ENCODE results near the gene LPP.
"Not testable (repeated sequence)": the region's sequence is repeated elsewhere in the genome, so short reads cannot be mapped to it uniquely, and the experiment has no call there.

LPP gene

GRCh38 chr3:188401244-188401993 lies 247.5 kb downstream of the LPP start:
- no peak for DNase-seq (ENCODE audit: low read depth)

- DNase-seq (ENCODE audit: low read depth), result no peak
Observed at GRCh38 chr3:188402229-188402628, 248.3 kb downstream of the LPP start.

DNA sequence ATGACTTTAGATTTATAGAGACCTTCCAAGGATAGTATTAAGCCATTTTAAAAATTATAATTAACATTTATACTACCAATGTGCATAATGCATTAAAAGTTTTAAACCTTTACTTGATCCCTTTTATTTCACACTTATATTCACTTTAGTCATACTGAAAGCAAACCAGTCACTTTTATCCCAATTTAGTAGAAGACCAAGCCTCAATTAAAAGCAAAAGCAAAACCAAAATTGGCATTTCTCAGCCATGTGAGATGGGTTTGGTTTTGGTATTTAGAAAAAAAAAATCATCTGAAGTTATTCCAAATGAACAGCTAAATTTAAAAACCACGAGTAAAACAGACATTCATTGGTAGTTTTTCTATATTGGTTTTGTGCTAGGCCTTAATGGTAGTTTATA lies 249.4 kb downstream of the LPP start:
- DNase-seq (ENCODE audit: low read depth), result no peak

DNA sequence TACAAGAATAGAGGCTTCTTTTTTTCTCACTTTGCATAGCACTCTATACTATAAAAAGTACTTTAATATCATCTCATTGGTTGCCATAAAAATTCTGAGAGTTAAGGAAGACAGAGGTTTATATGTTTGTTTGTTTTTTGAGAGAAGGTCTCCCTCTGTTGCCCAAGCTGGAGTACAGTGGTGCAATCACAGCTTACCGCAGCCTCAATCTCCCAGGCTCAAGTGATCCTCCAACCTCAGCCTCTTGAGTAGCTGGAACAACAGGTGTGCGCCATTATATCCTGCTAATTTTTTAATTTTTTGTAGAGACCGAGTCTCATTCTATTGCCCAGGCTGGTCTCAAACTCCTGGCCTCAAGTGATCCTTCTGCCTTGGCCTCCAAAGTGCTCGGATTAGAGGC lies 250.2 kb downstream of the LPP start:
- no peak for DNase-seq (ENCODE audit: low read depth)

GRCh38 chr3:188404701-188405100 lies 250.7 kb downstream of the LPP start:
- no peak for DNase-seq (ENCODE audit: low read depth)

DNA sequence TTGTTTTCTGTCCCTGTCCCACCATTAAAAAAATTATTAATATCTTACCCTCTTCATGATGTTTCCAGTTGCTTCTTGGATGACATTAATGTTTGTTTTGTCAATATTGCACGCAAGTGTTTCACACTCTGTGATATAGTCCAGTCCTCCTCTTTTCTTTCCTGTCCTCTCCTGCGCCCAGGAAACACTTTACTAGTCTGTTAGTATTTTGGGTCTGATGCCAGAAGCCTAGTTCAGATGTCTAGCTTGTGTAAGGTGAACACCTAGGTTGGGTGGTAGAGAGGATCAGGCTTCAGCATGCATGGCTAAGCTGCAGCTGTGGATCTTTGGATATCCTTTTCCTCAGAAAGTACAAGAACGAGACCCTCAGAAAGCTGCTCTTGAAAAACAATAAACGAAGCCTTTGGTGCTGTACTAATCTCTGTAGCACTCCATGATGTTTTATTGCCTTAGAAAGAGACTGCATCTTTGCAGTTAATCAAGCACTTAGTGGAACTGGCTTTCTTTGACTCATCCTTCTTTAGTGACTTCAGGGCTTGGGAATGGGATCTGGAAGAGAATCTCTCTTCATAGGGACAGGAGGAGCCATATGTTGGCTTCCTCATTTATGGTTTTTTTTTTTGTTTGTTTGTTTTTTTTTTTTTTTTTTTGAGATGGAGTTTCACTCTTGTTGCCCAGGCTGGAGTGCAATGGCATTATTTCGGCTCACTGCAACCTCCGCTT lies 253.4 kb downstream of the LPP start:
- DNase-seq (ENCODE audit: low read depth), result no peak

GRCh38 chr3:188408831-188409230 lies 254.9 kb downstream of the LPP start:
- DNase-seq (ENCODE audit: low read depth), result no peak

DNA sequence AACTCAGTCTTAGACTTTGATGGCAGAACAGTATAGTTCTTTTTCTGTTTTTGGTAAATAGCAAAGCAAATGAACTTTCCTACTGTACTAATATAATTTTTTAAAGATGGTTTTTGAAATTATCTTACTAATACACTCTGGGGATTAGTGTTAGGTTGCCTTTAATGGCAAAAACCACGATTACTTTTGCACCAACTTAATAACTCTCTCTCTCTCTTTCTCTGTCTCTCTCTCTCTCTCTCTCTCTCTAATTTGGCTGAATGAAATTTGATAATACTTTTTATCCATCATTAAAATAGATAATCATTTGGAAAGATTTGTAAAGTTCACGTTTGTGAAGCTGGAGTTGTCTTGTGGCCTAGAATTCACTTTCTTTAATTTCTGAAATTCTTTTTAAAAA lies 257.8 kb downstream of the LPP start:
- no peak for DNase-seq (ENCODE audit: low read depth)

DNA sequence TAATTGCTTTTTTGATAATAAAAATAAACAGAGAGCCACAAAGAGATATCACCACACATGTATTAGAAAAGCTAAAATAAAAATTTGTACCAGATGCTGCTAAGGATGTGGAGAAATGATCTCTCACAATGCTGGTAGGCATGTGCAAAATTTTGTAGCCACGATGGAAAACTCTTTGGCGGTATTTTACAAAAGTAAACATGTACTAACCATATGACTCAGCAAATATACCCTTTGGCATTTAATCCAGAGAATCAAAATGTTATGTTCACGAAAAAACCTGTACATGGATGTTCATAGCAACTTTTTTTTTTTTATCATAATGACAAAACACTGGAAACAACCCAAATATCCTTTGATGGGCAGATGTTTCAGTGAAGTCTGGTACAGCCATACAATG lies 261.2 kb downstream of the LPP start:
- no peak for DNase-seq (ENCODE audit: low read depth)

GRCh38 chr3:188416041-188416440 lies 262.1 kb downstream of the LPP start:
- no peak for DNase-seq (ENCODE audit: low read depth)

DNA sequence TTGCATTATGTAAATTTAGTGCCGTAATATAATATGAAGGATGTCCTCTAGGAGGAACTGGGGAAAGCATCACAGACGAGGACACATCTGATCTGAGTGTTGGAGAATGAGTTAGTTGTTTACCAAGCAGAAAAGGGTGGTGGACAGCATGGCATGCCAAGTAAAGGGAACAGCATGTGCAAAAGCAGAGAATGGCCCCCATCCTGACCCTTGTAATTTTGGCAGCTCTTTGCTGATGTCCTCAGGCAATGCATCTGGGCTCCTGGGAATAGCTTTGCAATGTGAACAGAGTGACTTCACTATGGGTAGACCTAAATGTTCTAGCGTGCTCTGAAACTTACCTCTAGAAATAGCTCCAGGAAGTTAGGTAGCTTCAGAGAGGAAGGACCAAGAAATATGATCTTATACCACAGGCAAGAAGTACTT lies 263.3 kb downstream of the LPP start:
- DNase-seq (ENCODE audit: low read depth), result no peak

- no peak for DNase-seq (ENCODE audit: low read depth)
Observed at GRCh38 chr3:188417766-188418165, 263.8 kb downstream of the LPP start.

GRCh38 chr3:188421151-188421821 lies 267.3 kb downstream of the LPP start:
- no peak for DNase-seq (ENCODE audit: low read depth)

DNA sequence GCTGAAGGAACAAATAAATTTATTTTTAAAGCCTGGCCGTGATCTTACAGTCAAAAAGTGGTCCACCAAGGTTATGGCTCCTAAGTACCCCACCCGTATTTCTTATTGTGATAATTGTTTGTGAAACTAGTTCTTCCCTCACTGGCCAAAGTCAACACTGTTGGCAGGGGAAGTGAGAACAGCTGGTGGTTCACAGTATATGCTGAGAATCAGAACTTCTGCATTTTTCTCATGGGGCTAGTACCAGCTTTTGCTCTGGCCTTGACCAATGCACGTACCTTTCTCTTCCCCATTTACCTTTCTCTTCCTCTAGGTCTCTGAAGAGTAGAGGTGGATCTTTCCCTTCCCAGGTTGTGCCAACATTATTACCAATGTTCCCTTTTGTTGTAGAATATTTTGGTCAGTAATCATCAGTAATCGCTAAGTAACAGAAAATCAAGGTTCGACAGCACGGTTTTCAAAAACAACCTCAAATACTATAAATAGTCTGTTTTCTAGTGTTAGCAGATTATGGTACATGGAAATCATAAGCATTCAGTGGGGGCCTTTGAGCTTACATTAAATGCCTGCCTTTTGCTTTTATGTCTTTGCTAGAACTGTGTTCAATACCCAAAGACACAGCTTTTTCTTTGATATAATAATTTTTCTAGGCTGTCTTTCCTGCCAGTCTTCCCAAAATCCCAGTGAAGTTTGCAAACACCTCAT lies 268.0 kb downstream of the LPP start:
- DNase-seq (ENCODE audit: low read depth), result no peak

GRCh38 chr3:188427981-188428380 lies 274.0 kb downstream of the LPP start:
- not testable (repeated sequence) for DNase-seq (ENCODE audit: low read depth)

DNA sequence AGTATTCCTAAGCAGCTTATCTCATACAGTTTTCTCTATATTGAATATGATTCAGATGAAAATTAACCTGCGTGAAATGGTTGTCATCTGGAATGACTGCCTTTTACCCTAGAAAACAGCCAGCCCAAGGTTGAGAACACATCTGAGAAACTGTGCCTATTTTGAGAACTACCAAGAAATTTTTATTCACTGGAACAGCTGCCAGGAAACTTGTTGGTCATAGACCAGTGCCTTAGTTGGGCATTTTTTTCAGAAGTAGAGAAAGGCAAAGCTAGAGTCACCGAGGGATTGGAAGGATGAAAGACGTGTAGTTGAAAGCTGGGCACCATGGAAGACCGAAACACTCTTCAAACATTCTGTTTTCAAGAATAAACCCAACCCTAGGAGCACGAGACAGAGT lies 277.1 kb downstream of the LPP start:
- no peak for DNase-seq (ENCODE audit: low read depth)

- DNase-seq (ENCODE audit: low read depth), result no peak
Observed at GRCh38 chr3:188431553-188431952, 277.6 kb downstream of the LPP start.

DNA sequence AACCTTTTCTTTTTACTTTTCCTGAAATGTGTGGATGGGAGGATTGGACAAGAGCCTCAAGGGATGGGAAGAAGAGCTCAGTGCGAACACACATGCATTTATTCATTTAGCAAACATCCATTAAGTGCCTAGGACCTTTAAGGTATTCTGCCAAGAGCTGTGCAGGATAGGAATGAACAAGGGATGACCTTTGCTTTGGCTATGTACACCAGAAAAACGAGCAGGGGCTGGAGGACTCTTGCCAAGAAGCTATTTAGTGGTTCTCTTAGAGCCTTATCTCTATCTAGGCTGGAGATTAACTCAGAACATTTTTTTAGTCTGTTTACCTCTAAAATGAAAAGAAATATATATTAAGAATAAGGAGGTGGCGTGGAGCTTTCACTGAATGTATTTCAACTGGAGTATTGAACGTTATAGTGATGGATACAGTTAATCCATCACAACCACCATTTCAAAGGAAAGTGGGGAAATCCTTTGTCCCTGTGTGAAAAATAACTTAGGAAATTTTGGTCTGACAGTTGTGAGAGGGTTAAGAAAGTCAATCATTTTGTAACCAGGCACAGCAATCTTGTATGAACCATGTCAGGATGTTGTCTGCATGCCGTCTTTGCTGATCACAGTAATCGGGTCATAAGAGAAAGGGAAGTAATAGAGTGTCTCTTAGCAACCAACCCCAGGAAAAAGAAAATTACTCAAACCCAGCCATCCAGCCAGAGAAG lies 279.0 kb downstream of the LPP start:
- no peak for DNase-seq (ENCODE audit: low read depth)

DNA sequence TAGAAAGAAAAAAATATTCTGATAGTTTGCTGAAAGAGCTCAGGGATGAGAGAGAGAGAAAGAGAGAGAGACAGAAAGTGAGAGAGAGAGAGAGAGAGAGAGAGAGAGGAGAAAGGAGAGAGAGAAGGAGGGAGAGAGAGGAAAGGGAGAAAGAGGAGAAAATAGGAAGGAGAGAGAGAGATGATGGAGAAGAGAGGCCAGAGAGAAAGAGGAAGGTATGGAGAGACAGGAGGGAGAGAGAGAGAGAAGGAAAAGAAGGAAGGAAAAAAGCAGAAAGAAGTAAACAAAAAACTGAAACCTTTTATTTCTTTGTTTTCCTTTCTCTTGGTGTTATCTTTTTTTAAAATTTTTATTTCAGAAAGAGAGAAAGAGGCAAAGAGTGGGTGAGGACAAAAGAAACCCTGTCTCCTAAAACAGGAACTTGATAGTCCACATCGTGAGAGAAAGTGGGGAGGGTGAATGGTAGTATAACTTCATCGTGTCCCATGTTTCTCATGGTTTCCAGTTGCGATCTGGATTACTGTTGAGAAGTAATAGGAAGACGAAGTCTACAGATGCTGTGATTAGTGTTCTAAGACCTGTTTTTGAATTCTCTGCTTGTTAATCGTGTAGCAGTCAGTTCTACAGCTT lies 279.7 kb downstream of the LPP start:
- DNase-seq (ENCODE audit: low read depth), result no peak

GRCh38 chr3:188434594-188434993 lies 280.6 kb downstream of the LPP start:
- DNase-seq (ENCODE audit: low read depth), result no peak

DNA sequence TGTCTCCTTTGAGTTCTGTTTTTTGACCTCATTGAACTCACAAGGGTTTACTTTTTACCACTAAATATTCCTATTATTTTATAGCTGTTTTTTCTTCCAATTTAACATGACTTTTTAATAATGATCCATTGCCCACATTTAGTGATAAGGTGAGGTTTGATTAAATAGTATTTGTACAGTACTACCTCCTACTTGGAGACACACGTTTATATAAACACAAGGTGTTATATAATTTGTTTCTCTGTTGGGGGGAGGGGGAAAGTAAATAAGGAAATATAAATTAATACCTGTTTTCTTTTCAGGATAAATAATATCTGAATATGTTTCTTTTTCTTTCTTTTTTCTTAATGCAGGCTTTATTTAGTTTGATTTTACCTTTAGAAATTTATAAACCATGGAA lies 281.3 kb downstream of the LPP start:
- DNase-seq (ENCODE audit: low read depth), result no peak

All from stimulated activated CD8-positive, alpha-beta memory T cell treated with anti-CD3 and anti-CD28 coated beads, Interleukin-15, amount 100 ng/mL, for 24 hours (primary cell).